Osteoblast (primary cell): ENCODE results near the gene GLS2. TPM values are rescaled to one million over a fixed set of nuclear protein-coding genes. Genes with fewer than 3 reads are reported as not detected.
"Not testable (repeated sequence)": the region's sequence is repeated elsewhere in the genome, so short reads cannot be mapped to it uniquely, and the experiment has no call there.

ENCODE experiments used
- DNase-seq: peaks from one replicate; pipeline ENCODE4 v3.0.0; 2011; ENCODE audit warnings: low spot score, mixed read lengths; ENCODE audit not compliant: insufficient read length; ENCODE audit errors: missing footprints
- H2AFZ ChIP-seq: 2 replicates; pipeline ENCODE4 v1.6.0; 2011; ENCODE audit warnings: mild to moderate bottlenecking, low read length
- H3K27ac ChIP-seq: 2 replicates; pipeline ENCODE4 v1.5.1; 2011; ENCODE audit warnings: mild to moderate bottlenecking, low read depth, low read length, moderate library complexity
- H3K27me3 ChIP-seq: 2 replicates; pipeline ENCODE4 v1.6.0; 2012; ENCODE audit warnings: mild to moderate bottlenecking, control low read depth, inconsistent platforms, low read length, moderate library complexity; ENCODE audit not compliant: insufficient read depth
- H3K36me3 ChIP-seq: 2 replicates; pipeline ENCODE4 v1.5.1; 2011; ENCODE audit warnings: mild to moderate bottlenecking, low read length, control low read depth, moderate library complexity; ENCODE audit not compliant: insufficient read depth
- H3K4me1 ChIP-seq: 2 replicates; pipeline ENCODE4 v1.5.1; 2011; ENCODE audit warnings: mild to moderate bottlenecking, low read length, control low read depth, moderate library complexity; ENCODE audit not compliant: insufficient read depth
- H3K4me2 ChIP-seq: 2 replicates; pipeline ENCODE4 v1.6.0; 2011; ENCODE audit warnings: mild to moderate bottlenecking, low read length; ENCODE audit not compliant: insufficient read depth
- H3K4me3 ChIP-seq: fragments of 200-600 bp; sonication (generic); 3 replicates; pipeline ENCODE4 v1.5.1; 2012; ENCODE audit warnings: mild to moderate bottlenecking, low read length, inconsistent platforms; ENCODE audit not compliant: insufficient read depth
- H3K79me2 ChIP-seq: 2 replicates; pipeline ENCODE4 v1.6.0; 2012; ENCODE audit warnings: mild to moderate bottlenecking, low read length, control low read depth, inconsistent platforms; ENCODE audit not compliant: insufficient read depth
- H3K9me3 ChIP-seq: 2 replicates; pipeline ENCODE4 v1.5.1; 2011; ENCODE audit warnings: low read depth, low read length, control low read depth
- H4K20me1 ChIP-seq: 2 replicates; pipeline ENCODE4 v1.6.0; 2012; ENCODE audit warnings: mild to moderate bottlenecking, low read length, control low read depth; ENCODE audit not compliant: insufficient read depth
- total RNA-seq: library from RNA; depleted of rRNA; stranded (reverse); fragments of >200 nt; gene quantifications from 2 replicates; pipeline ENCODE4 v1.2.3, GENCODE V29; 2012
- TF ChIP-seq, protein P1 (sequence below): IDR thresholded peaks from 2 replicates; pipeline ENCODE4 v1.5.1; 2011; ENCODE audit warnings: mild to moderate bottlenecking, low read depth, low read length, moderate library complexity; ENCODE audit errors: extremely low read depth

Gene GLS2
- total RNA-seq, 1 donor: 0.36 TPM

DNA sequence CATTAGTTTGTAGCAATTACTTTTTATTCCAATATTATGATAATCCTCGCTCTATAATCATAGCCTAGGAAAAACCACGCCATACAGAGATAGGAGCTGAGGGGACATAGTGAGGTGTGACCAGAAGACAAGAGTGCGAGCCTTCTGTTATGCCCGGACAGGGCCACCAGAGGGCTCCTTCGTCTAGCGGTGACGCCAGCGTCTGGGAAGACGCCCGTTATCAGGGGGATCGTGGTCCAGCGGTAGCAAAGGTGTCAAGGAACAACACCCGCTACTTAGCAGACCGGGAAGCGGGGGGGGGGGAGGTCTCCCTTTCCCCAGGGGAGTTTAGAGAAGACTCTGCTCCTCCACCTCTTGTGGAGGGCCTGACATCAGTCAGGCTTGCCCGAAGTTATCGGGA, 8.7 kb upstream of the GLS2 start:
- H4K20me1 ChIP-seq, H3K36me3 ChIP-seq, H3K27me3 ChIP-seq, H3K79me2 ChIP-seq, H3K9me3 ChIP-seq, H3K27ac ChIP-seq, DNase-seq, H3K4me1 ChIP-seq: not testable (repeated sequence)
- H3K4me3 ChIP-seq: peak overlapping the region; percentile 55
- peak overlapping the region; percentile 67 for H3K4me2 ChIP-seq
- TF ChIP-seq, protein P1, sequence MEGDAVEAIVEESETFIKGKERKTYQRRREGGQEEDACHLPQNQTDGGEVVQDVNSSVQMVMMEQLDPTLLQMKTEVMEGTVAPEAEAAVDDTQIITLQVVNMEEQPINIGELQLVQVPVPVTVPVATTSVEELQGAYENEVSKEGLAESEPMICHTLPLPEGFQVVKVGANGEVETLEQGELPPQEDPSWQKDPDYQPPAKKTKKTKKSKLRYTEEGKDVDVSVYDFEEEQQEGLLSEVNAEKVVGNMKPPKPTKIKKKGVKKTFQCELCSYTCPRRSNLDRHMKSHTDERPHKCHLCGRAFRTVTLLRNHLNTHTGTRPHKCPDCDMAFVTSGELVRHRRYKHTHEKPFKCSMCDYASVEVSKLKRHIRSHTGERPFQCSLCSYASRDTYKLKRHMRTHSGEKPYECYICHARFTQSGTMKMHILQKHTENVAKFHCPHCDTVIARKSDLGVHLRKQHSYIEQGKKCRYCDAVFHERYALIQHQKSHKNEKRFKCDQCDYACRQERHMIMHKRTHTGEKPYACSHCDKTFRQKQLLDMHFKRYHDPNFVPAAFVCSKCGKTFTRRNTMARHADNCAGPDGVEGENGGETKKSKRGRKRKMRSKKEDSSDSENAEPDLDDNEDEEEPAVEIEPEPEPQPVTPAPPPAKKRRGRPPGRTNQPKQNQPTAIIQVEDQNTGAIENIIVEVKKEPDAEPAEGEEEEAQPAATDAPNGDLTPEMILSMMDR: peak; percentile 32
- H2AFZ ChIP-seq: peak overlapping the region; percentile 59

DNA sequence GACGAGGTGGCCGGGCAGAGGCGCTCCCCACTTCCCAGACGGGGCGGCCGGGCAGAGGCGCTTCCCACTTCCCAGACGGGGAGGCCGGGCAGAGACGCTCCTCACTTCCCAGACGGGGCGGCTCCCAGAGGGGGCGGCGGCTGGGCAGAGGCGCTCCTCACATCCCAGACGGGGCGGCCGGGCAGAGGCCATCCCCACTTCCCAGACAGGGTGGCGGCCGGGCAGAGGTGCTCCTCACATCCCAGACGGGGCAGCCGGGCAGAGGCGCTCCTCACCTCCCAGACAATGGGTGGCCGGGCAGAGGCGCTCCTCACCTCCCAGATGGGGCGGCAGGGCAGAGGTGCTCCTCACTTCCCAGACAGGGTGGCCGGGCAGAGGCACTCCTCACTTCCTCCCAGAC, 6.5 kb upstream of the GLS2 start:
- H3K4me3 ChIP-seq, H3K36me3 ChIP-seq, H3K4me2 ChIP-seq, H2AFZ ChIP-seq, H3K79me2 ChIP-seq, H3K4me1 ChIP-seq, DNase-seq, H4K20me1 ChIP-seq, H3K9me3 ChIP-seq, H3K27ac ChIP-seq: not testable (repeated sequence)
- H3K27me3 ChIP-seq: peaks cover 30% of the 10 kb centered on the region

DNA sequence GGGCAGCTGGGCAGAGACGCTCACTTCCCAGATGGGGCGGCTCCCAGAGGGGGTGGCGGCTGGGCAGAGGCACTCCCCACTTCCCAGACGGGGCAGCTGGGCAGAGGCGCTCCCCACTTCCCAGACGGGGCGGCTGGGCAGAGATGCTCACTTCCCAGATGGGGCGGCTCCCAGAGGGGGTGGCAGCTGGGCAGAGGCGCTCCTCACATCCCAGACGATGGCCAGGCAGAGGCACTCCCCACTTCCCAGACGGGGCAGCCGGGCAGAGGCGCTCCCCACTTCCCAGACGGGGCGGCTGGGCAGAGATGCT, 6.1 kb upstream of the GLS2 start:
- not testable (repeated sequence) for H3K4me2 ChIP-seq, H2AFZ ChIP-seq, DNase-seq, H4K20me1 ChIP-seq, H3K4me3 ChIP-seq, H3K9me3 ChIP-seq, H3K27ac ChIP-seq, H3K4me1 ChIP-seq, H3K79me2 ChIP-seq, H3K36me3 ChIP-seq
- H3K27me3 ChIP-seq: peaks cover 34% of the 10 kb centered on the region

DNA sequence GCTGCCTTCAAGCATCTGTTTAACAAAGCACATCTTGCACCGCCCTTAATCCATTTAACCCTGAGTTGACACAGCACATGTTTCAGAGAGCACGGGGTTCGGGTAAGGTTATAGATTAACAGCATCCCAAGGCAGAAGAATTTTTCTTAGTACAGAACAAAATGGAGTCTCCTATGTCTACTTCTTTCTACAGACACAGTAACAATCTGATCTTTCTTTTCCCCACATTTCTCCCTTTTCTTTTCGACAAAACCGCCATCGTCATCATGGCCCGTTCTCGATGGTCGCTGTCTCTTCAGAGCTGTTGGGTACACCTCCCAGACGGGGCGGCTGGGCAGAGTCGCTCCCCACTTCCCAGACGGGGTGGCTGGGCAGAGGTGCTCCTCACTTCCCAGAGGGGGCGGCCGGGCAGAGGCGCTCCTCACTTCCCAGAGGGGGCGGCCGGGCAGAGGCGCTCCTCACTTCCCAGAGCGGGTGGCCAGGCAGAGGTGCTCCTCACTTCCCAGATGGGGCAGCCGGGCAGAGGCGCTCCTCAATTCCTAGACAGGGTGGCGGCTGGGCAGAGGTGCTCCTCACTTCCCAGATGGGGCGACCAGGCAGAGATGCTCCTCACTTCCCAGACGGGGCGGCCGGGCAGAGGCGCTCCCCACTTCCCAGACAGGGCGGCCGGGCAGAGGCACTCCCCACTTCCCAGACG, 5.6 kb upstream of the GLS2 start:
- not testable (repeated sequence) for H3K4me1 ChIP-seq, H3K4me2 ChIP-seq, DNase-seq, H3K9me3 ChIP-seq, H3K36me3 ChIP-seq, H2AFZ ChIP-seq, H3K79me2 ChIP-seq, H4K20me1 ChIP-seq, H3K27ac ChIP-seq, H3K4me3 ChIP-seq
- peaks cover 39% of the 10 kb centered on the region for H3K27me3 ChIP-seq

DNA sequence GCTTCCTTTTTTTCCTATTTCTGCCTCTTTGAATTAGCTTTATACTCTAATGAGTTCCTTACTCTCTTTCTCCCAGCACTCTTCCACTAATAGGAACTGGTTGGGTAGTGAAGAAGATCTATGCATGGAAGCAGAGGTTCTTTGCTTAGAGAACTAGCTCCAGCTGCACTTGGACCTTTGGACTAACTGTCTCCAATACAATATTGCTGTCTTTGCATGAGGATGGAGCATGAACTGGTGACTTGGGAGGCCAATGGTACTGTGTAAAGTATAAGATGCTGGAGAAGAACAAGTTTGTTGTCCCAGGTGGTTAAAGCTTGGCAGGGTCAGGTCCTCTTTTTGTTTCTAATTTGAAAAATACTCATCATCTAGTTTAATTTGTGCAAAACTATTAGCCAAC, 2.4 kb upstream of the GLS2 start:
- H3K79me2 ChIP-seq: no peaks in the 10 kb centered on the region
- DNase-seq: no peak
- no peak overlapping the region for H3K4me2 ChIP-seq
- peaks cover 52% of the 10 kb centered on the region for H3K27me3 ChIP-seq
- no peaks in the 10 kb centered on the region for H4K20me1 ChIP-seq
- no peak overlapping the region for H3K4me3 ChIP-seq
- no peaks in the 10 kb centered on the region for H3K9me3 ChIP-seq
- no peak overlapping the region for H3K27ac ChIP-seq
- H3K4me1 ChIP-seq: peaks cover 9% of the 10 kb centered on the region
- no peaks in the 10 kb centered on the region for H3K36me3 ChIP-seq
- H2AFZ ChIP-seq: no peak overlapping the region
- TF ChIP-seq, protein P1: no peak
